ENCODE measurements around the gene ZDHHC7. TPM values are rescaled to one million over a fixed set of nuclear protein-coding genes. Genes with fewer than 3 reads are reported as not detected.

Gene ZDHHC7
- total RNA-seq, 1 donor from 2014 or later = 59.2 TPM

DNA sequence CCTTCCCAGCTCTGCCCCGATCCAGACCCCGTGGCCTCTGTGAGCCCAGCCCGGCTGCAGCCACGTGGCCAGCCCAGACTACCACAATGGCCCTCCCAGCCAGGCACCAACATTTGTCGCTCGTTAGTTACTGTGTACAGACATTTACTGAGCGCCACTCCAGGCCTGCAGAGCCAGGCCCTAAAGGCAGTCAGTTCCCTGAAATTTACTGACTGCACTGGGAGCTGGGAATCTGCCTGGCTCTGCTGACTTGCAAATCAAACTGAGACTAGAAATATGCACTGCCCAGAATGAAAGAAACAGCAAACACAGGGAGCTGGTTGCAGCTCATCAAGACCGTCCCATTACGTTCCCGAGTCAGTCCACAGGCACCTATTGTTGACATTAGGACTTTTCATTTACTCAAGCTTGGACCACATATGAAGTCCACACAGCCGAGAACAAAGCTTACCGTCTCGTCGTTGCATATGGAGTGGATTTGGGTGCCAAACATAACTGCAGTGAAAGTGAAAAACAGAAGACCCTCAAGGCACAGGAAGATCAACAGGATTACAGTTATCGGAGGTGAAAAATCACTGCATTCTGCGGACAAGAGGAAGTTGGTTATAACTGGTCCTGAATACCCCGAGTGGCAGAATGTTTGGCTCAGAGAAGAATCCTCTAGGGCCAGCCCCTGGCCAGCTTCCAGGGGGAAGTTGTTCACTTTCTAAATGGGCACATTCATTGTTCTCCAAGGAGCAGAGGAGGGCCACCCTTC, 34.5 kb downstream of the ZDHHC7 start:
- FAIRE-seq (no peak), DNase-seq (ENCODE audit: low read depth) (no peak)
- Histone ChIP-seq H3K4me1 (ENCODE audit: insufficient read depth, low read length) (peaks cover 18% of the 10 kb centered on the region), H3K36me3 (ENCODE audit: insufficient read depth, low read length) (peaks cover 29% of the 10 kb centered on the region), H3K9ac (ENCODE audit: low read length) (no peak overlapping the region), H3K4me2 (ENCODE audit: low read length) (no peak overlapping the region), H3K9me3 (ENCODE audit: insufficient read depth, low read depth, low read length) (no peaks in the 10 kb centered on the region), H3K27ac (ENCODE audit: low read depth, low read length) (no peak overlapping the region), H3K4me3 (ENCODE audit: insufficient read depth, low read depth, low read length) (no peak overlapping the region), H3K27me3 (ENCODE audit: insufficient read depth, low read length) (no peaks in the 10 kb centered on the region), H4K20me1 (ENCODE audit: insufficient read depth, low read length) (no peaks in the 10 kb centered on the region), H3K79me2 (ENCODE audit: insufficient read depth, low read length) (peaks cover 8% of the 10 kb centered on the region), H2AFZ (ENCODE audit: low read depth, low read length) (no peak overlapping the region)
- Mint-ChIP-seq H3K36me3 (ENCODE audit: low read depth, unreplicated experiment) (peaks cover 15% of the 10 kb centered on the region), H3K27ac (ENCODE audit: unreplicated experiment) (no peak overlapping the region), H3K4me3 (ENCODE audit: unreplicated experiment) (no peak overlapping the region), H3K9me3 (ENCODE audit: unreplicated experiment) (no peaks in the 10 kb centered on the region), H3K4me1 (ENCODE audit: low read depth, unreplicated experiment) (peaks cover 4% of the 10 kb centered on the region), H3K27me3 (ENCODE audit: low read depth, unreplicated experiment) (no peaks in the 10 kb centered on the region)
- TF ChIP-seq EZH2 (IDR thresholded peaks at IDR 0.05; ENCODE audit: insufficient read depth, low read length) = no peak
- TF ChIP-seq, protein P1, sequence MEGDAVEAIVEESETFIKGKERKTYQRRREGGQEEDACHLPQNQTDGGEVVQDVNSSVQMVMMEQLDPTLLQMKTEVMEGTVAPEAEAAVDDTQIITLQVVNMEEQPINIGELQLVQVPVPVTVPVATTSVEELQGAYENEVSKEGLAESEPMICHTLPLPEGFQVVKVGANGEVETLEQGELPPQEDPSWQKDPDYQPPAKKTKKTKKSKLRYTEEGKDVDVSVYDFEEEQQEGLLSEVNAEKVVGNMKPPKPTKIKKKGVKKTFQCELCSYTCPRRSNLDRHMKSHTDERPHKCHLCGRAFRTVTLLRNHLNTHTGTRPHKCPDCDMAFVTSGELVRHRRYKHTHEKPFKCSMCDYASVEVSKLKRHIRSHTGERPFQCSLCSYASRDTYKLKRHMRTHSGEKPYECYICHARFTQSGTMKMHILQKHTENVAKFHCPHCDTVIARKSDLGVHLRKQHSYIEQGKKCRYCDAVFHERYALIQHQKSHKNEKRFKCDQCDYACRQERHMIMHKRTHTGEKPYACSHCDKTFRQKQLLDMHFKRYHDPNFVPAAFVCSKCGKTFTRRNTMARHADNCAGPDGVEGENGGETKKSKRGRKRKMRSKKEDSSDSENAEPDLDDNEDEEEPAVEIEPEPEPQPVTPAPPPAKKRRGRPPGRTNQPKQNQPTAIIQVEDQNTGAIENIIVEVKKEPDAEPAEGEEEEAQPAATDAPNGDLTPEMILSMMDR (IDR thresholded peaks at IDR 0.05; ENCODE audit: insufficient read depth, low read depth, low read length) = no peak

DNA sequence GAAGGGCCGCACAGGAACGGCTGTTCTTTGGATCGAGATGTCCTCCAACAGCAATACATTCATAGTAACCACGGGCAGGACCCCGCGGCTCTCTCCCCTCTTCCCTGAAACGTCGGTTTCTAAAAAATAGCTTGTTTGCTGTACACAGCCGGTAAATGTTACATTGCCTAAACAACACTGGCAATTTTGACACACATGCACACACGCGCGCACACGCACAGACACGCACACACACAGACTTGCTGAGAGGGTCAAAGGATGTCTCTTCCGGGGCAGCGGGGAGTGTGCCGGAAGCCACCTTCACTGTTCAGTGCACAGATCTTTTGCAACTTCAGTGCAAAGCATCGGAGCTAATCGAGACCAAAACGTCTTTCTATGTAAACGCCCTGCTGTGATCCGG, 35.8 kb downstream of the ZDHHC7 start:
- Histone ChIP-seq H4K20me1 (ENCODE audit: insufficient read depth, low read length) (no peaks in the 10 kb centered on the region), H3K27me3 (ENCODE audit: insufficient read depth, low read length) (no peaks in the 10 kb centered on the region), H3K9me3 (ENCODE audit: insufficient read depth, low read depth, low read length) (no peaks in the 10 kb centered on the region), H3K79me2 (ENCODE audit: insufficient read depth, low read length) (no peaks in the 10 kb centered on the region), H2AFZ (ENCODE audit: low read depth, low read length) (no peak overlapping the region), H3K4me3 (ENCODE audit: insufficient read depth, low read depth, low read length) (no peak overlapping the region), H3K9ac (ENCODE audit: low read length) (no peak overlapping the region), H3K4me2 (ENCODE audit: low read length) (no peak overlapping the region), H3K36me3 (ENCODE audit: insufficient read depth, low read length) (peaks cover 20% of the 10 kb centered on the region), H3K4me1 (ENCODE audit: insufficient read depth, low read length) (peaks cover 18% of the 10 kb centered on the region), H3K27ac (ENCODE audit: low read depth, low read length) (no peak overlapping the region)
- TF ChIP-seq, protein P1 (IDR thresholded peaks at IDR 0.05; ENCODE audit: insufficient read depth, low read depth, low read length) = no peak
- TF ChIP-seq EZH2 (IDR thresholded peaks at IDR 0.05; ENCODE audit: insufficient read depth, low read length) = no peak
- peaks cover 5% of the 10 kb centered on the region for H3K27me3 Mint-ChIP-seq (ENCODE audit: low read depth, unreplicated experiment)
- peaks cover 11% of the 10 kb centered on the region for H3K36me3 Mint-ChIP-seq (ENCODE audit: low read depth, unreplicated experiment)
- FAIRE-seq (no peak), DNase-seq (ENCODE audit: low read depth) (no peak)
- no peaks in the 10 kb centered on the region for H3K9me3 Mint-ChIP-seq (ENCODE audit: unreplicated experiment)
- no peak overlapping the region for H3K27ac Mint-ChIP-seq (ENCODE audit: unreplicated experiment)
- peaks cover 4% of the 10 kb centered on the region for H3K4me1 Mint-ChIP-seq (ENCODE audit: low read depth, unreplicated experiment)
- no peak overlapping the region for H3K4me3 Mint-ChIP-seq (ENCODE audit: unreplicated experiment)

DNA sequence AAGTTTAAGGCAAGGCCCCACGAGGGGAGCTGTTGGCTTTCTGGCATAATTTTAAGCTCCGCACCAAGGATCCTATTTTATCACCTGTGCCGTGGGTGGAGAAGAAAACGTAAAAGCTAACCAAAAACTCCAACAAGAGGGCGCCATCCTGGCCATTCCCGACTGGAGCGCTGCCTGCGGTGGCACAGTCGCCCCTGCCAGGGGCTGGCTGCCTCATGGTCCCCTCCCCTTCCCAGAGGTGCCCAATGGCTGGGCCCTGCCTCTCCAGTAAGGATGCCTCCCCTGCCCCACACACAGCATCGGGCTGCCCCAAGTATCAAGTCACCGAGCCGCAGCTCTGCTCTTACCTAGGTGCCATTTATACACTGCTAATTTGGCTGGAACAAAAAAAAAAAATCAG, 36.3 kb downstream of the ZDHHC7 start:
- Histone ChIP-seq H3K27ac (ENCODE audit: low read depth, low read length) (no peak overlapping the region), H3K4me1 (ENCODE audit: insufficient read depth, low read length) (peaks cover 18% of the 10 kb centered on the region)

More for the DNA sequence above, 36.3 kb downstream of the ZDHHC7 start:
- H3K4me1 Mint-ChIP-seq (ENCODE audit: low read depth, unreplicated experiment) = peaks cover 4% of the 10 kb centered on the region
- H3K27ac Mint-ChIP-seq (ENCODE audit: unreplicated experiment) = no peak overlapping the region
- H3K79me2 ChIP-seq (ENCODE audit: insufficient read depth, low read length) = no peaks in the 10 kb centered on the region
- H3K36me3 Mint-ChIP-seq (ENCODE audit: low read depth, unreplicated experiment) = peaks cover 11% of the 10 kb centered on the region
- H3K27me3 Mint-ChIP-seq (ENCODE audit: low read depth, unreplicated experiment) = peaks cover 7% of the 10 kb centered on the region
- TF ChIP-seq, protein P1 (IDR thresholded peaks at IDR 0.05; ENCODE audit: insufficient read depth, low read depth, low read length) = no peak
- TF ChIP-seq EZH2 (IDR thresholded peaks at IDR 0.05; ENCODE audit: insufficient read depth, low read length) = no peak
- no peaks in the 10 kb centered on the region for H4K20me1 ChIP-seq (ENCODE audit: insufficient read depth, low read length)
- no peaks in the 10 kb centered on the region for H3K9me3 ChIP-seq (ENCODE audit: insufficient read depth, low read depth, low read length)
- DNase-seq (ENCODE audit: low read depth) (no peak), FAIRE-seq (no peak)
- peaks cover 19% of the 10 kb centered on the region for H3K36me3 ChIP-seq (ENCODE audit: insufficient read depth, low read length)
- H3K9ac ChIP-seq (ENCODE audit: low read length) = no peak overlapping the region
- no peak overlapping the region for H2AFZ ChIP-seq (ENCODE audit: low read depth, low read length)
- H3K4me2 ChIP-seq (ENCODE audit: low read length) = no peak overlapping the region
- no peak overlapping the region for H3K4me3 Mint-ChIP-seq (ENCODE audit: unreplicated experiment)
- no peak overlapping the region for H3K4me3 ChIP-seq (ENCODE audit: insufficient read depth, low read depth, low read length)
- H3K9me3 Mint-ChIP-seq (ENCODE audit: unreplicated experiment) = no peaks in the 10 kb centered on the region
- no peaks in the 10 kb centered on the region for H3K27me3 ChIP-seq (ENCODE audit: insufficient read depth, low read length)

Measured in astrocyte (in vitro differentiated cells and primary cell).